Stimulated activated CD8-positive, alpha-beta memory T cell treated with anti-CD3 and anti-CD28 coated beads, Interleukin-7, amount 100 ng/mL, for 24 hours (primary cell): Measurements from ENCODE around the gene PSEN1.

Source experiments
- DNase-seq: peaks from one replicate; pipeline ENCODE4 v3.0.0-alpha.2; 2020; ENCODE audit warnings: low read depth

The PSEN1 gene

DNA sequence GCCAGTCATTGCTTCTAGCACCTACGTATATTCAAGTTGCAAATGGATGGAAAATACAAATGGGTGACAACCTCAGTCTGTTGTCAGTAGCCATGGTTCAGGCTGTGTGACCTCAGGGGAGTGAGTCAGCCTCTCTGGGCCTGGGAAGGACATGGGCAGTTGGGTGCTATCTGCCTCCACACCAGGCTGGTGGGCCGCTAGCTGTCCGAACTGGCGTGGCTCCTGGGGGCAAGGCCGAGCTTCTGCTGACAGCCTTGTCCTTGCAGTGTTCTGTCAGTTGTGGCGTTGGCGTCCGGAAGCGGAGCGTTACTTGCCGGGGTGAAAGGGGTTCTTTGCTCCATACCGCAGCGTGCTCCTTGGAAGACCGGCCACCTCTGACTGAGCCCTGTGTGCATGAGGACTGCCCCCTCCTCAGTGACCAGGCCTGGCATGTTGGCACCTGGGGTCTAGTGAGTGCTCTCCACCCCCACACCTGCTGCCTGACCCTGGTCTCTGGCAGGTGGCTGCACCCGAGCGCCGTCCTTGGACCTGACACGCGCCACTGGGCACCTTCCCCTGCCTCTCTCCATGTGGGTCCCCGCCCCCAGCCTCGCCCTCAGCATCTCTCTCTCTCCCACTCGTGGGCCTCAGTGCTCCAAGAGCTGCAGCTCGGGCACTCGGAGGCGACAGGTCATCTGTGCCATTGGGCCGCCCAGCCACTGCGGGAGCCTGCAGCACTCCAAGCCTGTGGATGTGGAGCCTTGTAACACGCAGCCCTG is 118.1 kb downstream of the PSEN1 start:
- no peak for DNase-seq

DNA sequence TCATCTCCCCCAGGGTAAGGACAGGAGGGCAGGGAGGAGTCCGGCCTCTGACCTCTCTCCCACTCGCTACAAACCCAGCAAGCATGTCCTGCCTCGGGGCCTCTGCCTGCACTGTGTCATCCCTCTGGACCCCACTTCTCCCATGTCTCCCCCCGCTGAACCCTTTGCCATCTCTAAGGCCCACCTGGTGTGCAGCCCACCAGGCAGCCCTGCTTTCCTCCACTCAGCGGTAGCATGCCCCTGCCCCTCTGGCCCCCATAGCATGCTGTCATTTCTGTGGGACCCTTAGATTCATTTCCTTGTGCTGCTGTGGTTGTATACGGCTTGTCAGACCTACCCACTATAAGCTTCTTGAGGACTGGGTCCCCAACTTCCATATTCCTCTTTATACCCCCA is 118.7 kb downstream of the PSEN1 start:
- DNase-seq = no peak

DNA sequence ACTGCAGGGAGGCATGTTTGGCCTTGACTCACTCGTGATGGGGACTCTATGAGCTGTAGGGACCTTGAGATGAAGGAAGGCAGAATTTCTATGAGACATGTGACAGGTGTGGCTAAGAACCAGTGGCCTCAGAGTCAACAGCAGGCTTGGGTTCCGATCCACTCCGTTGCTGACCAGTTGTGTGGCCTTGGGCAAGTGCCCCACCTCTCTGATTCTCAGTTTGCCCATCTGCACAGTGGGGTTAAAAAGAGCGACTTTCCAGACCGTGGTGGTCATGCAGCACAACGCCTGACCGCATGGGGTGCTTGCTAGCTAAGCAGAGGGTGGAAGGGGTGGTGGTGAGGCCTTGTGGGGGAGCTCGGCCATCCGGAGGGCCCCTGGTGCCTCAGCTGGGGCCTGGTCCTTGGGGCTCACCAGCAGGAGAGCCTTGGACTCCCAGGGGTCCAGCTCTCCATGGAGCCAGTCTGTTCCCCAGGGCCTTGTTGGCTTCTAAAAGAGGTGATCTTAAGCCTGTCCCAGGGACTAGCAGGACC is 119.5 kb downstream of the PSEN1 start:
- no peak for DNase-seq

DNA sequence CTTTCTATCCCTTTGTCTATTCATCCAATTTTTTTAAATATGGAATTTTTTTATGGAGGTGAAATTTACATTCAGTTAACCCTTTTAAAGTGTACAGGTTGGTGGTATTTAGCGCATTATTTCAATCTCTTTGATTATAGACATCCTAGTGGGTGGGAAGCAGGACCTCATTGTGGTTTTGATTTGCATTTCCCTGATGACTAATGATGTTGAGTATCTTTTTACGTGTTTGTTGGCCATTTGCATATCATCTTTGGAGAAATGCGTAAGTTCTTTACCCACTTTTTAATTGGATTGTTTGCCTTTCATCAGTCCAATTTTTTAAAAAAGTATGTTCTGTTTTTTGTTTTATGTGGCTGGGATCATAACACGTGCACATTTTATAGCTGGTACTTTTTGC is 121.8 kb downstream of the PSEN1 start:
- no peak for DNase-seq

DNA sequence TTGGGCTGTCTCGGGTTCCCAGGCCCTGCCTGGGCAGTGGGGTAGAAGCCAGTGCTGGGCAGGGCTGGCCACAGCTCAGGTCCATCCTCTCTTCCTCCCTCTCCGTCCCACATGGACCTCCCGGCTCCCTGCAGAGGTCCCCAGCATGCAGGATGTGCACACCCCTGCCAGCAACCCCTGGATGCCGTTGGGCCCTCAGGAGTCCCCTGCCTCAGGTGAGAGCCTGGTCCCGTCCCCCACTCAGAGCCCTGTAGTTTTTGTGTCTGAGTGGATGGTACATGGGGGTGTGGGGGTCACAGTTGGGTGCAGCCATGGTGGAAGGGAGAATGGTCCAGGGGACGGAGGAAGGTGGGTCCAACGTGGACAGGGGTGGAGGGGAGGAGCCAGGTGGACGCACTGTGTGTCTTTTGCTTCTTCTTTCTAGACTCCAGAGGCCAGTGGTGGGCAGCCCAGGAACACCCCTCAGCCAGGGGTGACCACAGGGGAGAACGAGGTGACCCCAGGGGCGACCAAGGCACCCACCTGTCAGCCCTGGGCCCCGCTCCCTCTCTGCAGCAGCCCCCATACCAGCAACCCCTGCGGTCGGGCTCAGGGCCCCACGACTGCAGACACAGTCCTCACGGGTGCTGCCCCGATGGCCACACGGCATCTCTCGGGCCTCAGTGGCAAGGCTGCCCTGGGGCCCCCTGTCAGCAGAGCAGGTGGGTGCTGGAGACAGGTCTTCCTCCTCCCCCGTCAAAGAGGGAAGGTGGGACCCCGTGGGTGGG is 122.7 kb downstream of the PSEN1 start:
- no peak for DNase-seq

DNA sequence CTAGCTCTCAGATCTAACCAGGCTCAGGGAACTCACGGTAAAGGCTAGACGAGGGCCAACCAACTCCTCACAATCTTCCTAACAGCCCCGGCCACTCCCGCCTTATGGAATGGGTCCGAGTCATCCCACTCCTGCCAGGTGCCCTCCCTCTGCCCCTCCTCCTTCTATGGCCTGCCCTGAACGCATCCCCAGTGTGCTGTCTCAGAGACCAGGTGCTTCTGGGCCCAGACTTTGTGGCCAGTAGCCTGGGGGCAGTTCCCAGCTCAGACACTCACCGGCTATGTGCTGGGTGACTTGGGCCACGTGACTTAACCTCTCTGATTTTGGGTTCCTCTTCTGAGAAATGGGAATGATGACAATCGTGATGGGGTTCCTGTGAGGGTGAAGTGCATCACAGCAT is 123.5 kb downstream of the PSEN1 start:
- no peak for DNase-seq

DNA sequence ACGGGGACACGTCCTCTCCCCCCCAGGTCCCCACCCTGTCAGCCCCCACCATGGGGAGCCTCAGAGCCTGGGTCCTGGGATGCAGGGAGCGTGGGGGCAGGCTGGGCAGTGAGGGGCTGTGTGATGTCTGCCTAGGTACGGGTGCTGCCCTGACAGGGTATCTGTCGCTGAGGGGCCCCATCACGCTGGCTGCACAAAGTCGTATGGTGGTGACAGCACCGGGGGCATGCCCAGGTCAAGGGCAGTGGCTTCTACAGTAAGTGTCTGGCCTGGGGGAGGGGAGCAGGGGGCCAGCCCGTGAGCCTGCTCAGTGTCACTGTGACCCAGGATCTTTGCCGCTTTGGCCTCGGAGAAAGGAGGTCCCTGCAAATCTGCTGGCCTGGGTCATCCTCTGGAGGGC is 124.3 kb downstream of the PSEN1 start:
- no peak for DNase-seq

DNA sequence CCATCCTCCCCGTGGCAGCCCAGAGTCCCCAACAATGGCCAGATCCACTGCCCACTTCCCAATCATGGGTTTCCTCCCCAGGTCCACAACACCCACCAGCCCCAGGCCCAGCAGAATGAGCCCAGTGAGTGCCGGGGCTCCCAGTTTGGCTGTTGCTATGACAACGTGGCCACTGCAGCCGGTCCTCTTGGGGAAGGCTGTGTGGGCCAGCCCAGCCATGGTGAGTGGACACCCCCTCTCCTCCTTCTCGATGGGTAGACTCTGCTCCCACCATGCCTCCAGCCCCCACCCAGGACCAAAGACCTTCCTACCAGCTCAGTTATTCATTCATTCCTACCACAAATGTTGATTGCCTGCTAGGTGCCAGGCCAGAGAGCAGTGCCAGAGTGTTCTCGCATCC is 124.8 kb downstream of the PSEN1 start:
- DNase-seq = no peak

DNA sequence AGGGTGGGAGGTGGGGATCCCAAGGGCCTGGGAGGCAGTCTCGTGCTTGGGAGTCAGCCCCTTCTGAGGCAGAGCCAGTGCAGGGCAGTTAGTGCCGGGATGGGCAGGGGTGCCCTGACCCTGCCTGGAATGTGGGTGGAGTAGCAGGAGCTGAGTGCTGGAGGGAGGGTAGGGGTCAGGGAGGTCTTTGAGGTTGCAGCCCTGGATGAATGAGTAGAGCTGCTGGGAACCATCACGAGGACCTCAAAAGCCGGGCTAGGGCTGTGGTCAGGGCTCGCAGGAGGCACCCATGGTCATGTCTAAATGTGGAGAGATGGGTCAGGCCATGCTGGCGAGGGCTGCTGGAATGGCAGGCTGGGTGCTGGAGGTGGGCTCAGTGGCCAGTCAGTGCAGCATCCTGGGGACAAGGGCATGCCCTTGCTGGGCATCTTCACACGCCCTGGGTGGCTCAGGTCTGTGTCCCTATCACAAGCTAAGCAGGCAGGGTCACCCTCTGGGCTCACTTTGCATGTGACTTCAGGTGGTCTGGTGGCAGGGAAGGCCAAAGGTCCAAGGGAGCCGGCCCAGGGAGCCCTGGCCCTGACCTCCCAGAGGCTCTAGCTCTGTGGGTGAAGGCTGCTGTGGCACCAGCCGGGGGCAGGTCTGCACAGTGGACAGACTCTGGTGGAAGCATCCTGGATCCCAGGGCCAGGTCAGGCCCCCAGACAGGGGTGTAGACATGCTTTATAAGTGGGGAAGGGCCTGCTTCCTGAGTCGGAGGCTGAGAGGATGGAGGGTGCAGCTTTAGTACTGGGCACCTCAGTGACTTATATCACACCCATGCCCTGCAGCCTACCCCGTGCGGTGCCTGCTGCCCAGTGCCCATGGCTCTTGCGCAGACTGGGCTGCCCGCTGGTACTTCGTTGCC is 125.5 kb downstream of the PSEN1 start:
- DNase-seq = no peak

DNA sequence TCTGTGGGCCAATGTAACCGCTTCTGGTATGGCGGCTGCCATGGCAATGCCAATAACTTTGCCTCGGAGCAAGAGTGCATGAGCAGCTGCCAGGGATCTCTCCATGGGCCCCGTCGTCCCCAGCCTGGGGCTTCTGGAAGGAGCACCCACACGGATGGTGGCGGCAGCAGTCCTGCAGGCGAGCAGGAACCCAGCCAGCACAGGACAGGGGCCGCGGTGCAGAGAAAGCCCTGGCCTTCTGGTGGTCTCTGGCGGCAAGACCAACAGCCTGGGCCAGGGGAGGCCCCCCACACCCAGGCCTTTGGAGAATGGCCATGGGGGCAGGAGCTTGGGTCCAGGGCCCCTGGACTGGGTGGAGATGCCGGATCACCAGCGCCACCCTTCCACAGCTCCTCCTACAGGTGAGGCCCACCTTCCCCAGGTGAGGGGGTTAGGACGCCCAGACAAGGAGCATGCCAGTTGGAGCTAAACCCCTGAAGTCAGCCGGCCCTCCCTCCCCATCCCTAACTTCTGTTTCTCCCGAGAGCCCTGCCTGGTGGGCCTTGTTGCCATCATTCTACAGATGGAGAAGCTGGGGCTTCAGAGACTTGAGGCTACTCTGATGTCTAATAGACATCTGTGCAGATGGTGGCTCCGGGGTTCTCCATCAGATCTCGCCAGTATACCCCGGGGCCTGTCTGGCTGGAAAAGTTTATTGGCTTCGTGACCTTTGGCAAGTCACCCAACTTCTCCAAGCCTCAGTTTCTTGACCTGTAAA is 126.3 kb downstream of the PSEN1 start:
- DNase-seq = no peak

DNA sequence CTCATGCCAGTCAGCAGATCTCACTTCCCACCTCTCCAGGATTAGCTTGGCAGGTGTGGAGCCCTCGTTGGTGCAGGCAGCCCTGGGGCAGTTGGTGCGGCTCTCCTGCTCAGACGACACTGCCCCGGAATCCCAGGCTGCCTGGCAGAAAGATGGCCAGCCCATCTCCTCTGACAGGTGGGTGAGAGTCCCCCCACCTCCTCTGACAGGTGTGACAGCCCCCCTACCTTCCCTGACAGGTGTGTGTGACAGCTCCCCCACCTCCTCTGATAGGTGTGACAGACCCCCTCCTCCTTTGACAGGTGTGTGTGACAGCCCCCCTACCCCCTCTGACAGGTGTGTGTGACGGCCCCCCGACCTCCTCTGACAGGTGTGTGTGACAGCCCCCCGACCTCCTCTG is 127.3 kb downstream of the PSEN1 start:
- no peak for DNase-seq

DNA sequence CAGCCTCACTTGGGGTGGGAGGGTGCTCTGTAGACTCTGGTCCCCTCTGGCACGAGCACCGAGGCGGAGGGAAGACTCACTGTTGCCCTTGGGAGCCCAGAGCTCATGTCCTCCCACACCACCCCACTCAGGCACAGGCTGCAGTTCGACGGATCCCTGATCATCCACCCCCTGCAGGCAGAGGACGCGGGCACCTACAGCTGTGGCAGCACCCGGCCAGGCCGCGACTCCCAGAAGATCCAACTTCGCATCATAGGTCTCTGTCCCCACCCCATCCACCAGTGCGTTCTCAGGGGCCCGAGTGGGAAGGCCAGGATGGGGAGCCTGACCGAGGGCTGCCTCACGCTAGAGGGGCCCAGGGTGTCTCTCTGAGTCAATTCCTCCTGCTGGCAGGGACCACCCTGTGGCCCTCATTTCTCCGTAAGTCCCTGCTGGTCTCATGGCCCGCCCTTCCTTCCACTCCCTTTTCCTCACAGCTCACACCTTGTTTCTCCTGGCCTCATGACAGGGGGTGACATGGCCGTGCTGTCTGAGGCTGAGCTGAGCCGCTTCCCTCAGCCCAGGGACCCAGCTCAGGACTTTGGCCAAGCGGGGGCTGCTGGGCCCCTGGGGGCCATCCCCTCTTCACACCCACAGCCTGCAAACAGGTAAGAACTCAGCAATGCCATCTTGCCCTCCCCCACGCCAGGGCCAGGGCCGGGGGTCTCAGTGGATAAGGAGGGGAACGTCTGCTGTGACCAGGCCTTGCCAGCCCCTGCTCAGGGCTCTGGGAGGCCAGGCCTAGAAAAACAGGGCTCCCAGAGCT is 128.0 kb downstream of the PSEN1 start:
- no peak for DNase-seq

DNA sequence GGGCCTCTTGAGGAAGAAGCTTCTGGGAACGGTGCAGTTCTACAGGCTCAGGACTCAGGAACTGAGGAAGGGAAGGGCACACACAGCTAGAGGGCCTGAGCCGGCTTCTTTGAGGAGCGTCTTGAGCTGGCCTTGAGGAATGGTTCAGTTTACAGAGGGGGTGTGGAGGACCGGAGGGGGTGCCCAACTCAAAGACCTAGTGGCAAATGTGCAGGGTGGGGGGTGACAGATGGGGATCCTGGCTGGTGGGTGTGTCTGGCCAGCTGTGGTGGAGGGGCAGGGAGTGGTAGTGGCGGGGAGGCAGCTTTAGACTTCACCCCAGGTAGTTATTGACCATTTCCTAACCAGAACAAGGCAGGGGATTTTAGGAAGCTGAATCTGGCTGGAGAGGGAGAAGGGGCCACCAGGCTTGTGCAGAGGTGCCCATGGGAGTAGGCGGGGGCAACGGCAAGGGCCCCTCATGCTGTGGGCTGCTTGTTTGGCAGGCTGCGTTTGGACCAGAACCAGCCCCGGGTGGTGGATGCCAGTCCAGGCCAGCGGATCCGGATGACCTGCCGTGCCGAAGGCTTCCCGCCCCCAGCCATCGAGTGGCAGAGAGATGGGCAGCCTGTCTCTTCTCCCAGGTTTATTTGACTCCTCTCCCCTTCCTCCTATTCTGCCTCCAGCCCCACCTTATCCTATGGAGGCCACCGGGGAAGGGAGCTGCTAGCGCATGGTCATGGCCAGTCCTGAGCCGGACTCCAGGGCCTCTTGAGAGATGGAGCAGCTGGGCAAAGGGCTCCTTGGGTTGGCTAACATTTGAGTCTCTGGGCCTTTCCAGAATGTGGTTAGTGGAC is 128.8 kb downstream of the PSEN1 start:
- DNase-seq = no peak

DNA sequence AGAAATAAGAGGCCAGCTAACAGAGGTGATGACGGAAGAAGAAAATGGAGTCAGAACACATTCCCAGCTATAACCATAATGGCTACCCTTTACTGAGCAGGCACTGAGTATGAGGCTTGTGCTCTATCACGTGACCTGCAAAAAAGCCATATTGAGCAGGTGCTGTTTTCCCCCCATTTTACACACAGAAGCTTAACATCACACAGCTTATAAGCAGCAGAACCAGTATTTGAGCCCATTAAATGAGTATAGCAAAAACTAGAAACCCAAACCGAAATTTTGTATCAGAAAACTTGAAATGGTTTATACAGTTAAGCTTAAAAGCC is 129.4 kb downstream of the PSEN1 start:
- DNase-seq = no peak

DNA sequence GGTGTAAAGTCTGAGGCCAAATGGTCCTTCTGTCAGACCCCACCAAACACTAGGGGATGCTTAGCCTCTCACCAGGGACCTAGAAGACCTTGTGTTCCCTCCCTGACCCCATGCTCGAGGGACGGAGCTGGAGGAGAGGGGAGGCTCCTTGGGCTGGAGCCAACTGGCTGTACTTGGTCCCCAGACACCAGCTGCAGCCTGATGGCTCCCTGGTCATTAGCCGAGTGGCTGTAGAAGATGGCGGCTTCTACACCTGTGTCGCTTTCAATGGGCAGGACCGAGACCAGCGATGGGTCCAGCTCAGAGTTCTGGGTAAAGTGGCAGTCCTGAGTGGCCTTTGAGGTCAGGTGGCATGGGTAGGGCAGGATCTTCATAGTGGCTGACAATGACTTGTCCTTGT is 130.0 kb downstream of the PSEN1 start:
- no peak for DNase-seq

DNA sequence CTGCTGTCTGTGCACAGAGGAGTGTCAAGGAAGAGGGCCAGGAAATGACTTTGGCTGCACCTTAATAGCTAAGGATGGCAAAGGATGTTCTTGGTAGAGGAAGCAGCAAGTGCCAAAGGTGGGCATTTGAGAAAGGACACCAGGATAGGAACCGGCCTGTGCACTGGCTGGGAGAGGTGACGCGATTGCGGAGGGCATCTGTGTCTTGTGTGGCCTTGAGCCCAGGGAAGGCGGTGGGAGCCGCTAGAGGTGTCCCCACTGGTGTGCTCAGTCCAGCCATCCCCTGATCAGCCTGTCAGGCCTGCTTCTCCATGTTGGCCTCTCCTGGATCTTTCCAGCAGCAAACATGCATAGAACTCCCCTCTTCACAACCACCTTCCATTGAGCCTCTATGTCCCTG is 131.2 kb downstream of the PSEN1 start:
- DNase-seq = no peak

DNA sequence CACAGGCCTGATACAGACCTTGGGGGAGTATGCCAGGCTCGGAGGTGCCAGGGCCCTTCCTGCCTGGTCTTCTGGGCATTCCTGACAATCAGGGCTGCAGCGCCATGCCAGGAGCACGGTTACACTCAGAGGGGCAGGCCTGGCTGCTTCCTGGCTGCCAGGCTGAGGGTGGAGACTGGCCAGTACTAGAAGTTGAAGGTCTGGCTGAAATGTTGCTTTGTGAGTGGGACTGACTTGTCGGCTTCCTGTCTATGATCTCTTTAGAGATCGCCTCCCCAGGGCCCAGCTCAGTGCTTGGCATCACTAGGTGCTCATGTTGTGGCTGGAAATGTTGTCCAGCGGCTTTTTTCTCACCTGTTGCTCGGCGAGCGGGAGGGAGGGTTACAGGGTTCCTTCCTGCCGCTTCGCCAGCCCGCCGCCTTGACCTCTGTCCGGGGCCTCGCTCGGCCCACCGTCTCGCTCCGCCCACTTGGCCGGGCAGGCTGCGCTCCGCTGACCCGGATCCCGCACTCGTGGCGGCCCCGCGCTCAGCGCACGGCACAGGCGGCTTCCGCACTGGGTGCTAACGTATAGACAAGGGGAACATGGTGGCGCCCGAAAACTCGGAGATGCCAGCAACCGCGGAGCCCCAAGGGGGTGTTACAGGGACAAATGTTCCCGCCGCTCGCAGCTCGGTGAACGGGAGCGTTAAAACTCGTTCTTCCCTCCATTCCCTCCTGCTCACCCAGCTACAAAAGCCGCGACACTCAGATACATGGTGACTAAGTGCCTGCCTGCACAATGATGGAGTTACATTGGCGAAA is 133.6 kb downstream of the PSEN1 start:
- DNase-seq = no peak

DNA sequence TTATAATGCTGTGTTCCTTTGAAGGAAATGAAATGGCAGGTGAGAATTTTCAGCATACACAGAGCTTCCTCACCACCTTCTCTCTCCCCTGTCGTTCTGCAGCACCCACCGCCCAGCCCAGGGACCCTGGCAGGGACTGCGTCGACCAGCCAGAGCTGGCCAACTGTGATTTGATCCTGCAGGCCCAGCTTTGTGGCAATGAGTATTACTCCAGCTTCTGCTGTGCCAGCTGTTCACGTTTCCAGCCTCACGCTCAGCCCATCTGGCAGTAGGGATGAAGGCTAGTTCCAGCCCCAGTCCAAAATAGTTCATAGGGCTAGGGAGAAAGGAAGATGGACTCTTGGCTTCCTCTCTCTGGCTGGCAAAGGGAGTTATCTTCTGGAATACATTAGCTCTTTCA is 136.1 kb downstream of the PSEN1 start:
- DNase-seq = no peak
